NCI-H2196 (cell line): ENCODE data around the gene NIT1.

Source experiments
- DNase-seq: peaks from one replicate; lab custom pipeline; 2025; ENCODE audit not compliant: unreplicated experiment; lab: John Stamatoyannopoulos, UW

The NIT1 gene, protein sequence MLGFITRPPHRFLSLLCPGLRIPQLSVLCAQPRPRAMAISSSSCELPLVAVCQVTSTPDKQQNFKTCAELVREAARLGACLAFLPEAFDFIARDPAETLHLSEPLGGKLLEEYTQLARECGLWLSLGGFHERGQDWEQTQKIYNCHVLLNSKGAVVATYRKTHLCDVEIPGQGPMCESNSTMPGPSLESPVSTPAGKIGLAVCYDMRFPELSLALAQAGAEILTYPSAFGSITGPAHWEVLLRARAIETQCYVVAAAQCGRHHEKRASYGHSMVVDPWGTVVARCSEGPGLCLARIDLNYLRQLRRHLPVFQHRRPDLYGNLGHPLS

DNA sequence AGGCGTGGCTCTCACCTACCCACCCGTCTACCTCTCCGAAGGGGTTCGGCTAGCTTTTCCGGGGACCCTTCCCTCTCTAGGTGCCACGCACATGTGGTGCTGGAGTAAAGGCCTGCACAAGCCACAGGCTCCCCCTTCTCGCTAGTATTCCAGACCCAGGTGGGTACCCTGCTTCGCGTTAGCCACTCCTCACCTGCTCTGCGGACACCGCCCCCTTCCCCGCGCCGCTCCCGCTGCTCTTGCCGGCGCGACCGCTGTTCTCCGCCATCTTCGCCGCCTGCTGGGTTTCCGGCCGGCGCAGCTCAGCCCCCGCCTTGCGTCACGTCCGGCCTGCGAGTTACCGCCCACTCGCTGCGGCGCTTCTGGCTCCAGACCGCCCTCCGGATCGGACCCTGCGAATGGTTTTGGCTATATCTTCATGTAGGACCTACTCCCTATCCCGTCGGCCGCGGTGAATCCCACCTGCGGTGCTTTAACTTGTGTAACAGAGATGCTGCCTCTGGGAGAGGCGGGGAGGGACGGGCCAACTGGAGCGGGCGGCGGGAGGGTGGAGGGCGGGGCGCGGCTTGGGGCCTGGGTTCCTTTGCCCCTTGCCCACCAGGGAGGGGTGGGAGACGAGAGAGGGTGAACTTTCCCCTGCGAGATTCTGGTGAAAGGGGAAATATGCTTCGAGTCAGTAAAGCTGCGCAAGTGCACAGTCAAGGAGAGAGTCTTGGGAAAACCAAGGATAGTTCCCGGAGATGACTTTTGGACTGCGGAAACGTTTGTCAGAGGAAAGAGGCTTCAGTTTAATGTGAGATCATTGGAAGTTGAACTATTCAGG lies at the start of gene NIT1, which contains the start of gene PFDN2:
Gene NIT1 (plus strand): TSS at position 347 of the 823 bp plus-strand sequence. CDS start 72 bp downstream, at position 419.
Gene PFDN2 (minus strand): TSS at position 279 of the 823 bp plus-strand sequence. CDS start 11 bp downstream, at position 268.
- DNase-seq, result peak; percentile 84

DNA sequence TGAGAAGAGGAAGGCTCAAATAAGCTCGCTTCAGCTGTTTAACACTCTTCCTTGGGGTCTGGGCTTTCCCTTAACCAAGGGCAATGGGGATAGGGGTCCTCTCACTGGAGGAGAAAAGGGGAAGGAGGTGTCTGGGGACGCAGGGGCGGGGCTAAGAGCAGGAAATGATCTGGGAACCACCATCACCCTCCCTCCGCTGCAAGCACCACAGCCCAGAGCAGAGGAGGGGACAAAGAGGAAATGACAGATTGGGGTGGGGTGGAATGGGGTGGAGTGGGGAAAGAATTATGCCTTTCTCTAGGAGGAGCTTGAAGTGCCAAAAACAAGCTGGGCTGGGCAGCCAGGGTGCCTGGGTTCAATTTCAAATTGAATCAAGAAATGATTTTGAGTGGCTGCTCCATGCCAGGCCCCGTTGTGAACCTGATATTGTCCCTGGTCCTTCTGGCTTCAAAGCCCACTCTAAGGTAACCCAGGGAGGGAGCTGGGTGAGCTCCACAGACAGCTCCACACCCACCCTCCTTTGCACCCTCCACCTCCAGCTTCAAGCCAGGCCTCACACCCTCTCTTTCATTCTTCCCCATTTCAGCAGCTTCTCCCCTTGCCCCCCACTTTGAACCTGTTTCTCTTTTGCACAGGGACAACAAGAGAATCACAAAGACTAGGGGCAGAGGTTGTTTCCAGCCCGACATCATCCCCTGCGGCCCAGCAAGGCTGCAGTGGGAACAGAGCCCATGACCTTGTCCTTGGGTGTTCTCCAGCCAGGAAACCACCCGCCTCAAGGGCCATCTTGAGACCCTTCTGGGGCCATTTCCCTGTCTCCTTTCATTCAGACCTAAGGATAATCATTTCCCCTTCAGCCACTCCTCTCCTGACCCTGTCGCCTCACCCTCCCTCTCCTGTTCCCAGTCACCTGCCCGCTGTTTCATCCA lies 49.3 kb upstream of the NIT1 start:
- DNase-seq, result no peak

DNA sequence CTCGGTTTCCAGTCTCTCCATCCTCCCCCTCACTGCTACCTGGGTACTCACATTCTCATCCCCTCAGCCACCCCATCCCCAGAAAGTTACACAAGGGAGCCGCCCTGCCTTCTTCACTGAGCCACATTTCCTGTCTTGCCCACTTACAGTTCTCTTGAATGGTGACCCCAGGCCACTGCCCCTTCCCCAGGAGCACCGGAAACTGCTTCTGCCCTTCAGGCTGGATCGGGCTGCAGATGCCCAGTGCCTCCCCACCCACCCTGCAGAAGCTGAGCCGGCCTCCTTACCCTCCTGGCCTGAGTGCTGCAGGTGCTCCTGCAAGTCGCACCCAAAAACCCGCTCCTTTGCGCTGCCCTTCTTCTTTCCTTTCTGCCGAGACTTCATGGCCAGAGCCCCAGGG lies 48.7 kb upstream of the NIT1 start:
- DNase-seq, result no peak

DNA sequence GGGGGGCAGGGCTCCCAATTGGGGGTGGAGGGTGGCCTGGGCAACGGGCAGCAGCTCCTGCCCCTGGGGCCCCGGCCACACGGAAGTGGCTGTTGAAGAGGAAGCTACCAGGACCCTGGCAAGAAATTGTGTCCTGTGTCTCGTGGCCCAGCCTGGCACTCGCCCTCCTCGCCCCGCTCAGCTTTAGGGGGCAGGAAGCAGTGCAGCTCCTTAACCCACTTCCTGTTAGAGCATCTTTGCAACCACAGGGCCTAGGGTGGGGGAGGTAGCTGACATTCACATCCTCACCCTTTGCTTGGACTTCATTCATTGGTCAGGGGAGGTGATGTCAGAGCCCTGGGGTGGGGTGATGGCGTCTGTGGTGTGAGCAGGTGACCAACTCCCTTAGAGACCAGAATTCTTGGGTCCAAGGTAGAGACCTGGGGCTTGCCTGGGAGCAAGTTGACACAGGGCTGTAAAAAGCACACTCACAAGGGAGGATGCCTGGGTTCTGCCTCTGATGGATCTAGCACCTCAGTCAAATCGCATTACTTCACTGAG lies 48.1 kb upstream of the NIT1 start, which contains the start of gene ARHGAP30:
Gene ARHGAP30 (minus strand): TSS at position 161 of the 540 bp plus-strand sequence. CDS start 267 bp downstream, outside the sequence.
- no peak for DNase-seq

DNA sequence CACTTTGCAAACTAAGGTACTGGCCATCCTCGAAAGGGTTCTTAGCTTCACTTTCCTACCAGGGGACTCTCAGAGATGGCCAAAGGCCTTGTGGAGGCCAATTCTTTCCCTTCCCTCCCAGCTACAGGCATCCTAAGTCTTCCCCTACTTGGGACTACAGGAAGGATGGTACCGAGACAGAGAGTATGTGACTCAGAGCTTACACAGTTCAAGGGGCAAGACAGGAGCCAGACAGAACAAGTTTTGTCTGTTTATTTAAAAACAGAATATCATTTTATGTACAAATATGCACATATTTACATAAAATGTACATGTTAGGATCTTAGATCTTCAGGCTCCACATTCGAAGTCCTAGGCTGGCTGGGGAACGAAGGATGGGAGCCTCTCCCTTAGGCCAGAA lies 47.1 kb upstream of the NIT1 start:
- no peak for DNase-seq

DNA sequence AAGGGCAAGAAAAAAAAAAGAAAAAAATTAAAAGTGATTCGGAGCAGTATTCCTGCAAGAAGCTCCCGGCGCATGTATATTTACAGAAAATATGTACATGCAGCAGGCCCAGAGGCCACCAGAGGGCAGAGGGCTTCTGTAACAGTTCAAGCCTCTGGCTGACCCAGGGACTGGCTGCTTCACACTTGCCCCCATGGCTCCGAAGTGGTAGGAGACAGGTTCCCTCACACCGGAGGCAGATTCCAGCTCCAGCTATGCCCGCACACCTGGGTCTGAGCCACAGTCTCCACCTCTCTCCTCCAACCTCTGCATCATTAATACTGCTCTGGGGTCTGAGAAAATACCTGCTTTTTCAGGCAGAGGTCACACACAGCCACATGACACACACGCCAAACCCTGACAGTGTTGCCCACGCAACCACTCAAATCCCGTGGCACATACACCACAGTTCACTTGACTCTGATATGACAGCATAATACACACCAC lies 46.0 kb upstream of the NIT1 start:
- DNase-seq, result peak; percentile 26

DNA sequence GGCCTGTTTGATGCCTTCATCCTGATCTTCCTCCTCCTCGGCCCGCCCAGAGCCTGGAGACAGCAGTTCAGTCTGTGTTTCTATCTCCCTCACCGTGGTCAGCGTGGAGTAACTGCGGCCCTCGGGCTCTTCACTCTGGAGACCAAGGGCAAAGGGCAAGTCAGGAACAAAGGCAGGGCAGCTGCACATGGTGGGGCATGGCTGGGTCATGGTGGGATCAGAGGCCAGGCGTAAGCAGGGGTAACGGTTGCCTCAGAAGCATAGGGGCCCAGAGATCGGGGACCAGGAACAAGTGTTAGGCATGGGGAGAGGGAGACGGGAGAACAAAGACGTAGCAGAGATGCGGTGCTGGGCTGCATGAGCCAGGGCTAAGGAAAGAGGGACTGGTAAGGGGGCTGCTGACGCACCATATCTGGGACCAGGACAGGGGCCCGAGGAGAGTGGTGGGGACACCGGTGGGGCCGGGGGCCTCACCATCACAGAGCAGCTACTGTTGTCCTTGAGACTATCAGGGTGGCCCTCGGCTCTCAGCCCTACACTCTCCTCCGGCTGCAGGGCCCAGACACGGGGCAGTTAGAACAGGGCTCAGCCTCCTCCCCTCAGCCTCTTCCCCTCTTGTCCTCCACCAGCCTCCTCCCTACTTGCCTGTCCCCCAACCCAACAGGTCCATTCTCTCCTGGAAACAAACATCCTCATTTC lies 45.0 kb upstream of the NIT1 start:
- no peak for DNase-seq

DNA sequence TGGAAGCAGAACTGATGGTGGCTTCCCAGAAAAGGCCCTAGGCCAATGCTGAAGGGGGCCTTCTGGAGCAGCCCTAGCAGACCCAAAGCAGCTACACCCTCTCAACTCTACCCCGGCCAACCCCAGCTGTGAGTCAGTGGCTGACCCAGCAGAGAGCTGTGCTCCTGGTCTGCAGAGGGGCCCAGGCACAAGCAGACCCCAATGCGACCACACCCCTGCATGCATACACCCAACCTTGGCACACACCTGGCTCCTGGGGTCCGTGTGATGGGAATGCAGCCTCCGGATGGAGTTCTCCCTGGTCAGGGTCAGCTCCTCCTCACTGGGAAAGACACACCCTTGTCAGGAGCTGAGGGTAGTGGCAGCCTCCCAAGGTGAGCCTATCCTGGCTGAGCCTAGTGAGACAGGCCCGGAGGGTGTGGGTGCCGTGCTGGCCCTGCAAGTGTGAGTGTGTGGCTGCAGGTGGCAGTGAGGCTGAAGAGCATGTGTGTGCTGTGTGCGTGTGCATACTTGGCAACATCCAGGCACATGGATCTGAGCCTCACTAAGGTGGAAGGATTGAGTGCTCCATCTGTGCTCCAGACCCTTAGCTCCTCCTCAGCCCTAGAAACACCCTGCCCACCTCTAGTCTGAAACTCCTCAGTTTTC lies 44.3 kb upstream of the NIT1 start:
- no peak for DNase-seq

DNA sequence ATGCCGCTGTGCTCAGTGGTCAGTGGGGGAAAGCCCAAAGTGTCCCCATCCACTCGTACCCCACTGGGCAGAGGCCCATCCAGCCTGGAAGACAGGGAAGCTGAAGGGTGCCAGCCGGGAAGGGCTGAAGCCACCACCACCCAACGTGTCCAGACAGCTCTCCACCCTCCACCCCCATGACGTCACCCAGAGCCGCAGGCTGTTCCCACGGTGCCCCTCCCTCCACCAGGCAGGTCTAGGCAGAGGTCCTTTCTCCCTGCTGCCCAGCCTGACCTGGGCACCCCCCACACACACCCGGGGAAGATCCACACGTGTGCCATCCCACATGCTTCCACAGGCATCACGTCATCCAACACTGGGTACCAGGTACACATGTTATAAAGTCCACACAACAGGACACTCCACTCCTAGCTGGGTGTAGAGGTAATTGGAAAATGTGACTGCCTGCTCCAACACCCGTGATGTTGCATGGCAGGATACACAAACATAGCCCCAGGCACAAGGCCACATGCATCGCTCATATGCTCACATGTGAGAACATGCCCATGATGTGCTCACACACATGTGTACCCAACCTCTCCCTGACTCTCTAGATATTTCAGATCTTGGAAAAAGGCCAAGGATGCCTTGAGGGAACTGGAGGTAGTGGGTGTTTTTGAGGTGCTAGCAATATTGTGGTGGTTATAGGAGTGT lies 43.1 kb upstream of the NIT1 start:
- no peak for DNase-seq

DNA sequence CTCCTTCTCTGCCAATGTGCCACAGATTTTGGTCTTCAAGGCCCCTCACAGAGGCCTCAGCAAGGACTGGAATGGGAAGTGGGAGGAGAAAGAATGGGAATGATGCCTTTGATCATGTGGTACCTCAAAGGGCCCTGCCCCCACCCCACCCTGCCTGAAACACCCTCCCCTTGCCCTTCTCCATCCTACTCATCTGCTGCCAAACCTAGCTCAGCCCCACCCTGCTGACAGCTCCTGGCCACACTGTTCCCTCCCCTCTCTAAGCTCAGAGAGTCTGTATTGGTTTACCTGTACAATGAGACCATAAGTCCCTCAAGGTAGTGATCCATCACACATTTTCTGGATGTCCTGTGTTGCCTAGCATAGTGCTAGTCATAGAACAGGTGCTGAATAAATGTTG lies 41.5 kb upstream of the NIT1 start:
- no peak for DNase-seq

DNA sequence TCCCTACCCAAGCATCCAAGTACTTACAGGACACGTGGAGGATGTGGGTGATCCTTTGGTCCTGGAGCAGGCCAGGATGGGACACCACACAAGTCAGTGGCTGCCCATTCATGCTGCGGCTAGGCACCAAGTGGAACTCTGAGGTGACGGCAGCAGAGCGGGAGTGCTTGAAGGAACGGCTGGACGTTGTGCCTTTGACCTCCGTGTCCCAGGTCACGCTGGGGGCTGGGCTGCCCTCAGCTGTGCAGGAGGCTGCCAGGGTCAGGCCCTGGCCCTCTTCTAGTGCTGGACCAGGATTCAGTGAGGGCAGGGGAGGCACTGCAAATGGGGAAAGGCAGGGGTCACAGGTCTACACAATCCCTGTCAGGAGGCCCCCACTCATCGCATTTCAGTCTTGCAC lies 40.5 kb upstream of the NIT1 start:
- no peak for DNase-seq

DNA sequence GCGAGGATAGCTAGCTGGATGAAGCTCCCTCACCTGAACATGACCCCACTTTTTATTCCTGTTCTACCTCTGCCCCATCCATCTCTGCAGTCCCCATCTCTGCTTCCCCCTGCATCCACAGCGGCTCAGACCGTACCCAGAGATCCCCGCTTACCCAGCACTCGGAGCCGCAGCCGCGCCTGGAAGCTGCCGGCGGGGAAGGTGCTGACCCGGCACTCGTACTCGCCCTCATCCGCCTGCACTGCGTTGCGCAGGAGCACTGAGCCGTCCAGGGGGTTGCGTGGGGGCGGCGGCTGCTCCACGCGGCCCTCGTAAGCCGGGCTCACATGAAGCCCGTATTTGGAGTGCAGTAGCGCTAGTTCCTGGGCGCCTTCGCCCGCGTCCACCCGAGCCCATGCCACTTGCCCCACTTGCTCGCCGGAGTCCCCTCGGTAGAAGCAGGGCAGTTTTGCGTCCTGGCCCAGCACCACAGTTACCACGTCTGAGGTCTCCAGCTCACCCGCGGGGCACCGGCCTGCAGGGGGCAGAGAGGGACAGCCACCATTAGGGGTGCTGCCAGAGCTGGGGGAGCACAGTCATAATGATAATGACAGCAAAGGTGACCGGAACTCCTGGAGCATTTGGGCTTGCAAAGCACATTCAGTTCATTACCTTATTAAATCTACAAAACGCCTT lies 38.3 kb upstream of the NIT1 start:
- DNase-seq, result no peak

DNA sequence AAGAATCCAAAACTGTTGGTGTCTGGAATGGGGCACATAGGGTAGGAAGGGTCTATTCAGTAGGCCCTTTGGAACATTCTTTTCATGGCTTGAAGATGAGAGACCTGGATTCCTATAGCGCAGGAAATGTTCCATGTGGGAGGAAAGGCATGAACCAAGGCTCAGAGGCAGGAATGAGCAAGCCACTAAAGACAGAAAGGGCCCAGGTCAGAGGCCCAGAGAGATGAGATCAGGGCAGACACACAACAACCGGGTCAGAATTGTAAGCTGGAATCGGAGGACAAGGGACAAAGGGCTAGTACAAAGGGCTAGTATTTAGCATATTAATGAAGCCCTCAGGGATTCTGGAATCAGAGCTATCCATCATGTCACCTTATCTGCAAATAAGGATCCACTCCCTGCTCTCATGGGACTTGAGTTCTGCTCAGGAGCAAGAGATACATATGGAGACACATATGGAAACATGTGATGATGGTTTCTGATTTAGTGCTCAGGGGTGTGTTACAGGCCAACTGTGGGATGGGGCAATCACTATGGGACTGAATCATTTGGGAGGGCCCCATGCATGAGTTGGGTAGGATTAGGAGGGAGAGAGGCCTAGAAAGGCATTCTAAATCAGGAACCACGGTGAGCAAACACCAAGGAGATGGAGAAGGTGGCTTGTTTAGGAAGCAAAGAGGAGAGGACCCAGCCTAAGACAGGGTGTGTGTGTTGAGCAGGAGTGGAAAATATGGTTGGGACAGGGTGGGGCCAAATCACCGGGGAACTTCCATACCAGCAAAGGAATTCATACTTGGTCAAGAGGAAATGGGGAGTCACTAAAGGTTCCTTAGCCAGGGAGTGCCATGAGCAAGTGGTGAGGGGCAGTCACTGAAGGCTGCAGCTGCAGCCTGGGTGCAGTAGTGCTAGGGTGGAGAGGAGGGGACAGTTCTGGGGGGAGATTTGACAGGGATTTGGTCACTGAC lies 37.2 kb upstream of the NIT1 start:
- no peak for DNase-seq

DNA sequence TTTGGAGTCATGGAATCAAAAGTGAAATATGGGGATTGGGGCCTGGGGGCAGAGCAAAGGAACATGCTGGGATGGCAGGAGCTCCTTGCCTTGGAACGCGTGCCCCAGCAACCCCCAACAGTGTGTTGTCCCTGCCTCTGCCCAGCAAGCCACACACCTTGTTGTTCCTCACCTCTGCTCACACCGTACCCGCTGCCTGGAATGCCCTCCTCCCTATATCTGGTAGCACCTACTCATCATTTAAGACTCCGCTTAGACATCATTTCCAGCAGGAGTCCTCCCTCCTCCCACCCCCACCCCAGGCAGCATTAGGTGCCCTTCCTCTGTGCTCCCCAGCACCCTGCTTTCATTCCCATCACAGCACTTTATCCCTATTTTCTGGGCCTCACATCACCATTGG lies 36.4 kb upstream of the NIT1 start:
- no peak for DNase-seq

DNA sequence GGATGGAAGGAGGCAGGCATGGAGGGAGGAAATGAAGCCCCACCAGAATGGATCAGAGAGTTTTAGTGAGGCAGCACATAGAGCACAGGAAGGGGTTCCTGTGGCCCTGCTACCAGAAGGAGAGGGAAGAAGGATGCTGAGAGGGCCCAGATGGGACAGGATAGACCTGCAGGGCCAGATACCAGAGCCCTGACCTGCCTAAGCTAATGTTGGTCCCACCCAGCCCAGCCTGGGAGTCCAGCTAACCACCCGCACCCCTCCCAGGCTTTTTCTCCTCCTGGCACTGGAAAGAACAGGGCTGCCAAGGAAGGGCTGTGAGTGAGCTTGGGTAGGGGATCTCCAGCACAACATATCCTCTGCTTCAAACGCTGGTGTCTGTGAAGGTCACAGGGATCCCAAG lies 35.4 kb upstream of the NIT1 start:
- no peak for DNase-seq

DNA sequence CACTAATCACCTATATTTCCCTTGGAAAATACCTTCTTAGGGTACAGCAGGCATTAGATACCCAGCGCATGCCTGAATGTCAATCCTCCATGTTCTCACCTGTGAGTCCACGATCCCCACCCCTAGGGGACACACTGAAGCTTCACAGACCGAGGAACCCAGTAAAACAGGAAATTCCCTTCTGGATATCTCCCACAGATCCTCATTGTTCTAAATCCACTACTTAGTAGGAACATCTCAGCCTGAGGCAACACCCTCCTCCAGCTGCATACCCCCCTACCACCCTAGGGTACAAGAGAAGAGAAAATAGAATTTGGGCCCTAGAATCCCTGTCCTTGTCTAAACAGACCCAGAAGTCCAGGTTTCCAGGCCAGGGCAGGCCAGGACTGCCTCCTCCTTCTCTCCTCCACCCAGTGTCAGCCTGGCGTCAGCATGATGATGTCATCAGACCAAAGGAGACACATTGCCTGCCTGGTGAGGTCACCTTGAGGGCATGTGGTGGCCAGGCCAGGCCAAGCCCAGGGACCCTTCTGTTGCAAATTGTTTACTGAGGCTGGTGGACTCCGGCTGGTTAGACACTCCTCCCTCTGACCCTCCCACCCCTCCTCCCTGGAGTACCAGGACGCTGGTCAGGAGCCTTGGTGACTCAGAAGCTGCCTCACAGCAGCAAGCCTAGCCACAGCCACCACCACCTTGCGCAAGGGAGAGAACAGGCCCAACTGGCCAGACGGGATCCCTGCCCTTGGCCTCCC lies 34.7 kb upstream of the NIT1 start:
- peak; percentile 74 for DNase-seq
